Bronchial epithelial cell (primary cell): Measurements from ENCODE around the gene SYNGR4. TPM values are rescaled to one million over a fixed set of nuclear protein-coding genes. Genes with fewer than 3 reads are reported as not detected.

ENCODE experiments used
- DNase-seq: peaks from one replicate; pipeline ENCODE4 v3.0.0-alpha.2; 2010; ENCODE audit warnings: low read depth
- FAIRE-seq: peaks from 2 replicates; lab custom pipeline; 2011; peaks lifted over from hg19 to GRCh38; lab: Jason Lieb, UNC
- H3K27me3 ChIP-seq: 2 replicates; pipeline ENCODE4 v1.5.1; 2011; ENCODE audit warnings: low read length; ENCODE audit not compliant: control insufficient read depth, insufficient read depth
- H3K36me3 ChIP-seq: 2 replicates; pipeline ENCODE4 v1.5.1; 2011; ENCODE audit warnings: low read length; ENCODE audit not compliant: control insufficient read depth, insufficient read depth
- H3K4me3 ChIP-seq: 2 replicates; pipeline ENCODE4 v1.5.1; 2011; ENCODE audit warnings: mild to moderate bottlenecking, low read depth, low read length, control low read depth
- total RNA-seq: library from RNA; depleted of rRNA; stranded (reverse); fragments of >200 nt; gene quantifications from 2 replicates; pipeline ENCODE4 v1.2.1, GENCODE V29; 2014
- TF ChIP-seq, protein P1 (sequence below): IDR thresholded peaks from 2 replicates; pipeline ENCODE4 v1.5.1; 2011; ENCODE audit warnings: mild to moderate bottlenecking, moderate library complexity, low read length, control low read depth, inconsistent platforms; ENCODE audit not compliant: insufficient read depth, severe bottlenecking

Gene SYNGR4
- total RNA-seq, 1 donor from 2014 or later = not detected

DNA sequence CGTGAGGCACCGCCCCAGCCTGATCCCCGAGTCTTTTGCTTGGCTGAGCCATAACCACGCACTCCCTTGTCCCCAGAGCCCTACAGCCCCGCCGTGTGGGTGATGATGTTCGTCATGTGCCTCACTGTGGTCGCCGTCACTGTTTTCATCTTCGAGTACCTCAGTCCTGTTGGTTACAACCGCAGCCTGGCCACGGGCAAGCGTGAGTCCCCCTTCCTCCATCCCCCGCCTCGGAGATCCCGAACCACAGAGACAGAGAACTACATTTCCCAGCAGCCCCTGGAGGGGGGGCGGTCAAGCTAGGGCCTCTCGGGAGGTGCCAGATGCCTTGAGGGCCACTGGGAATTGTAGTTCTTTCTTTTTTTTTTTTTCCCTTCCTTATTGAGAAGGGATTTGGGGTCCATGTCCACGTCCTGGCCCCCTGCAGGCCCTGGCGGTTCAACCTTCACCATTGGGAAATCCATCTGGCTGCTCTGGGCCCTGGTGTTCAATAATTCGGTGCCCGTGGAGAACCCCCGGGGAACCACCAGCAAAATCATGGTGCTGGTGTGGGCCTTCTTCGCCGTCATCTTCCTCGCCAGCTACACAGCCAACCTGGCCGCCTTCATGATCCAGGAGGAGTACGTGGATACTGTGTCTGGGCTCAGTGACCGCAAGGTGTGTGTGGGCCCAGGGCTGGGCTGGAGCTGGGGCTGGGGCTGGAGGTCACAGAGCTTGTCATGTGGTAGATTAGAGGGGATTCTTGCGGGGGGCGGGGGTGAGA is 55.2 kb downstream of the SYNGR4 start:
- Histone ChIP-seq H3K4me3 (no peak overlapping the region), H3K36me3 (no peaks in the 10 kb centered on the region), H3K27me3 (peaks cover 4% of the 10 kb centered on the region)
- FAIRE-seq (no peak), DNase-seq (no peak)
- TF ChIP-seq, protein P1, sequence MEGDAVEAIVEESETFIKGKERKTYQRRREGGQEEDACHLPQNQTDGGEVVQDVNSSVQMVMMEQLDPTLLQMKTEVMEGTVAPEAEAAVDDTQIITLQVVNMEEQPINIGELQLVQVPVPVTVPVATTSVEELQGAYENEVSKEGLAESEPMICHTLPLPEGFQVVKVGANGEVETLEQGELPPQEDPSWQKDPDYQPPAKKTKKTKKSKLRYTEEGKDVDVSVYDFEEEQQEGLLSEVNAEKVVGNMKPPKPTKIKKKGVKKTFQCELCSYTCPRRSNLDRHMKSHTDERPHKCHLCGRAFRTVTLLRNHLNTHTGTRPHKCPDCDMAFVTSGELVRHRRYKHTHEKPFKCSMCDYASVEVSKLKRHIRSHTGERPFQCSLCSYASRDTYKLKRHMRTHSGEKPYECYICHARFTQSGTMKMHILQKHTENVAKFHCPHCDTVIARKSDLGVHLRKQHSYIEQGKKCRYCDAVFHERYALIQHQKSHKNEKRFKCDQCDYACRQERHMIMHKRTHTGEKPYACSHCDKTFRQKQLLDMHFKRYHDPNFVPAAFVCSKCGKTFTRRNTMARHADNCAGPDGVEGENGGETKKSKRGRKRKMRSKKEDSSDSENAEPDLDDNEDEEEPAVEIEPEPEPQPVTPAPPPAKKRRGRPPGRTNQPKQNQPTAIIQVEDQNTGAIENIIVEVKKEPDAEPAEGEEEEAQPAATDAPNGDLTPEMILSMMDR = no peak

DNA sequence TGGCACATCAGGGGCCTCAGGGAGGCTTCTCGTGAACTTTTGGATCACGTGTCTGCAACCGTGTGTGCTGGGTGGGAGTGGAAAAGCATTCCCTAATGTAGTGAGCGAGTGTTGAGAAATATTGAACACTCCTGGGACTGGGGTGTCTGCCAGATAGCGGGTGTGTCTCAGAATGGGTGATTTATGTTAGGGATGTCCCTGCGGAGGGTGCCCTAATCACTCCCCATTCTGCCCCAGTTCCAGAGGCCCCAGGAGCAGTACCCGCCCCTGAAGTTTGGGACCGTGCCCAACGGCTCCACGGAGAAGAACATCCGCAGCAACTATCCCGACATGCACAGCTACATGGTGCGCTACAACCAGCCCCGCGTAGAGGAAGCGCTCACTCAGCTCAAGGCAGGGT is 57.4 kb downstream of the SYNGR4 start:
- FAIRE-seq = no peak
- DNase-seq = no peak

DNA sequence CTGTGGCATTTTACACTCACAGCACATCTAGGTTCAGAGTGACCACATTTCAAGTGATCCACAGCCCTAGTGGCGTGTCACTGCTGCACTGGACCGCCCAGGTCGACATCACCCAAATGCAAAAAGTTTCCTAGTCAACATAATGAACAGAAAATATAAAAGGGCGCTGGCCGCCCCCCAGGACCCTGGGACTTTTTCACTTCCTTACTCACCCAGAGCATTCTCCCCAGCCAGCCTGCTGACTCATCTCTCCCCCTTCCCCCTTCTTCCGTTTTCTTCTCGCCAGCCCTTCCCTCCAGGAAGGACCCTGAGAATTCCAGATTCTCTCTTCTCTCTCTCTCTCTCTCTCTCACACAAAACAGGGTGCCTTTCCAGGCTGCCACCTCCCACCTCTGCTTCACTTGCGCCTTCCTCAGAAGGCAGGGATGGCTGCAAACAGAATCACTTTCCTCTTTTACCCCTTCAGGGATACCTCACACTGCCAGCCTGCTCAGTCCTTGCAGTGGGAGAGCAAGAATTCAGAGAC is 60.6 kb downstream of the SYNGR4 start:
- TF ChIP-seq, protein P1 = no peak
- Histone ChIP-seq H3K27me3 (no peaks in the 10 kb centered on the region), H3K4me3 (no peak overlapping the region), H3K36me3 (no peaks in the 10 kb centered on the region)
- no peak for FAIRE-seq
- DNase-seq = peak; percentile 50

More for the DNA sequence above, 57.4 kb downstream of the SYNGR4 start:
- peaks cover 3% of the 10 kb centered on the region for H3K27me3 ChIP-seq
- TF ChIP-seq, protein P1 = no peak
- H3K36me3 ChIP-seq = no peaks in the 10 kb centered on the region
- no peak overlapping the region for H3K4me3 ChIP-seq

Other genes starting within 250 kb of the SYNGR4 start
- gene LIG1, start 194.0 kb upstream of the SYNGR4 start, total RNA-seq = 4.5 and 5.8 TPM in 2 replicates
- gene ZSWIM9, start 193.7 kb upstream of the SYNGR4 start, total RNA-seq = 1.3 and 1.5 TPM in 2 replicates
- gene CARD8, start 108.5 kb upstream of the SYNGR4 start, total RNA-seq = 2.1 and 3.5 TPM in 2 replicates
- gene ZNF114, start 94.3 kb upstream of the SYNGR4 start, total RNA-seq = 0.13 and 0.53 TPM in 2 replicates
- gene EMP3, start 38.8 kb upstream of the SYNGR4 start, total RNA-seq = 2.8 and 9.0 TPM in 2 replicates
- gene TMEM143, start 427 bp upstream of the SYNGR4 start, total RNA-seq = 0.79 and 1.4 TPM in 2 replicates
- gene KDELR1, start 27.2 kb downstream of the SYNGR4 start, total RNA-seq = 27.9 and 30.6 TPM in 2 replicates
- under 0.01 TPM in 1 of 2 replicates, not detected in the other for gene GRIN2D, start 29.3 kb downstream of the SYNGR4 start, total RNA-seq
- gene GRWD1, start 81.6 kb downstream of the SYNGR4 start, total RNA-seq = 23.4 and 31.9 TPM in 2 replicates
- 1.0 and 1.1 TPM in 2 replicates for gene KCNJ14, start 91.2 kb downstream of the SYNGR4 start, total RNA-seq
- 24.2 and 36.6 TPM in 2 replicates for gene CYTH2, start 105.0 kb downstream of the SYNGR4 start, total RNA-seq
- gene LMTK3, start 147.5 kb downstream of the SYNGR4 start, total RNA-seq = 1.3 and 1.8 TPM in 2 replicates
- 3.4 and 17.2 TPM in 2 replicates for gene SULT2B1, start 187.8 kb downstream of the SYNGR4 start, total RNA-seq
- under 0.01 and 0.64 TPM in 2 replicates for gene SPACA4, start 242.4 kb downstream of the SYNGR4 start, total RNA-seq